ENCODE results near the gene IGSF21. TPM values are rescaled to one million over a fixed set of nuclear protein-coding genes. Genes with fewer than 3 reads are reported as not detected.

The IGSF21 gene
- total and polyA plus RNA-seq, 12 donors, result 0.18 to 16.4 (median 7.0) TPM

- Histone ChIP-seq H3K9me3 (replicated peaks in 1 of 3) (no peaks in the 10 kb centered on the region), H3K4me1 (replicated peaks in 1 of 2) (no peaks in the 10 kb centered on the region), H3K4me3 (no peak overlapping the region), H3K36me3 (replicated peaks in 1 of 2) (no peaks in the 10 kb centered on the region), H3K27ac (no peak overlapping the region), H3K27me3 (peaks cover 5% of the 10 kb centered on the region)
- 90 to 91% (median 90%) methylated on average over 11 of the region's 11 CpGs for WGBS, 4 donors
- intact Hi-C loops (cut with DNase I), result no loop called here
- no peak for DNase-seq
- TF ChIP-seq, protein P1, sequence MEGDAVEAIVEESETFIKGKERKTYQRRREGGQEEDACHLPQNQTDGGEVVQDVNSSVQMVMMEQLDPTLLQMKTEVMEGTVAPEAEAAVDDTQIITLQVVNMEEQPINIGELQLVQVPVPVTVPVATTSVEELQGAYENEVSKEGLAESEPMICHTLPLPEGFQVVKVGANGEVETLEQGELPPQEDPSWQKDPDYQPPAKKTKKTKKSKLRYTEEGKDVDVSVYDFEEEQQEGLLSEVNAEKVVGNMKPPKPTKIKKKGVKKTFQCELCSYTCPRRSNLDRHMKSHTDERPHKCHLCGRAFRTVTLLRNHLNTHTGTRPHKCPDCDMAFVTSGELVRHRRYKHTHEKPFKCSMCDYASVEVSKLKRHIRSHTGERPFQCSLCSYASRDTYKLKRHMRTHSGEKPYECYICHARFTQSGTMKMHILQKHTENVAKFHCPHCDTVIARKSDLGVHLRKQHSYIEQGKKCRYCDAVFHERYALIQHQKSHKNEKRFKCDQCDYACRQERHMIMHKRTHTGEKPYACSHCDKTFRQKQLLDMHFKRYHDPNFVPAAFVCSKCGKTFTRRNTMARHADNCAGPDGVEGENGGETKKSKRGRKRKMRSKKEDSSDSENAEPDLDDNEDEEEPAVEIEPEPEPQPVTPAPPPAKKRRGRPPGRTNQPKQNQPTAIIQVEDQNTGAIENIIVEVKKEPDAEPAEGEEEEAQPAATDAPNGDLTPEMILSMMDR (IDR thresholded peaks at IDR 0.05), result no peak
- TF ChIP-seq POLR2A (IDR thresholded peaks at IDR 0.05), result no peak
Measured at GRCh38 chr1:18121072-18121820, 13.6 kb downstream of the IGSF21 start.

- H3K9me3 ChIP-seq (replicated peaks in 1 of 3), result no peaks in the 10 kb centered on the region
- H3K36me3 ChIP-seq (replicated peaks in 1 of 2), result no peaks in the 10 kb centered on the region
- TF ChIP-seq POLR2A (IDR thresholded peaks at IDR 0.05), result no peak
- TF ChIP-seq, protein P1 (IDR thresholded peaks at IDR 0.05), result no peak
- H3K4me3 ChIP-seq, result no peak overlapping the region
- intact Hi-C loops (cut with DNase I), result no loop called here
- WGBS, 4 donors, result 73 to 90% (median 79%) methylated on average over 3 of the region's 3 CpGs
- no peak overlapping the region for H3K27ac ChIP-seq
- H3K4me1 ChIP-seq (replicated peaks in 1 of 2), result no peaks in the 10 kb centered on the region
- DNase-seq, result no peak
- no peaks in the 10 kb centered on the region for H3K27me3 ChIP-seq
Measured at GRCh38 chr1:18123467-18123992, 15.9 kb downstream of the IGSF21 start.

GRCh38 chr1:18124977-18125376, 17.4 kb downstream of the IGSF21 start:
- TF ChIP-seq, protein P1 (IDR thresholded peaks at IDR 0.05), result no peak
- no peak for TF ChIP-seq POLR2A (IDR thresholded peaks at IDR 0.05)
- Histone ChIP-seq H3K4me3 (no peak overlapping the region), H3K9me3 (replicated peaks in 1 of 3) (no peaks in the 10 kb centered on the region), H3K36me3 (replicated peaks in 1 of 2) (no peaks in the 10 kb centered on the region), H3K27ac (no peak overlapping the region), H3K4me1 (replicated peaks in 1 of 2) (no peaks in the 10 kb centered on the region), H3K27me3 (no peaks in the 10 kb centered on the region)
- WGBS, 4 donors, result 85 to 90% (median 85%) methylated on average over 3 to 4 of the region's 4 CpGs
- DNase-seq, result no peak
- intact Hi-C loops (cut with DNase I), result no loop called here

DNA sequence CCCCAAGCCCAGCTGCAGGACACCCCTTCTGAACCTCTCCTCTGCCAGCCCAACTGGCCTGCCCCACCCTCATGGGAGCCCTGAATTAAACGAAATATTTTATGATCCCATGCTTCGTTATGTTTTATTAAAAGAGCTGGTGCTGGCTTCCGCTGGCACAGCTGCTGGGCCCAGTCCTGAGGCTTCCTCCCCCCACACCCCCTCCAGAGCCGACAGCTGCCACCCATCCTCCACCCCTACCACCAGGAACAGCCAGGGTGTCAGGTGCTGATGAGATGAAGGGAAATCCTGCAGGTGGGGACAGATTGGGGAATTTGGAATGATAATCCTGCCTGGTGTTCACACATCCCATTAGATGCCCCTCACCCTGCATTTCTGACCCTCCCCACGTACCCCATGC, 19.0 kb downstream of the IGSF21 start:
- Histone ChIP-seq H3K36me3 (replicated peaks in 1 of 2) (no peaks in the 10 kb centered on the region), H3K27ac (no peak overlapping the region), H3K4me1 (replicated peaks in 1 of 2) (no peaks in the 10 kb centered on the region), H3K4me3 (no peak overlapping the region), H3K27me3 (no peaks in the 10 kb centered on the region), H3K9me3 (replicated peaks in 1 of 3) (no peaks in the 10 kb centered on the region)
- 74 to 76% (median 76%) methylated on average over 5 of the region's 5 CpGs for WGBS, 4 donors
- intact Hi-C loops (cut with DNase I), result no loop called here
- no peak for DNase-seq
- TF ChIP-seq, protein P1 (IDR thresholded peaks at IDR 0.05), result no peak
